Measurements from ENCODE around the gene TRIM2.
A peak's percentile ranks its signal among the peaks of the same experiment; 100 is the strongest.

Gene TRIM2

GRCh38 chr4:153238135-153238919 is 34.1 kb downstream of the TRIM2 start:
- Histone ChIP-seq H3K4me3 (ENCODE audit: low read length in 2 of 2) (no peak overlapping the region), H2BK12ac (ENCODE audit: low read length) (no peak overlapping the region), H2AK5ac (ENCODE audit: low read depth, low read length) (no peak overlapping the region), H3K4ac (ENCODE audit: low read length) (no peak overlapping the region), H3K27me3 (ENCODE audit: control insufficient read depth in 3 of 3, insufficient read depth in 3 of 3, low read depth in 1 of 3, low read length in 3 of 3) (no peaks in the 10 kb centered on the region), H4K91ac (ENCODE audit: low read depth, low read length, poor library complexity) (no peak overlapping the region), H3K27ac (replicated peaks; ENCODE audit: low read length) (no peak overlapping the region), H3K23ac (ENCODE audit: low read depth, low read length, poor library complexity) (no peak overlapping the region), H3K4me1 (ENCODE audit: control insufficient read depth in 2 of 2, insufficient read depth in 1 of 2, low read depth in 1 of 2, low read length in 2 of 2) (peaks cover 9 to 28% of the 10 kb centered on the region in 2 donors), H4K8ac (ENCODE audit: low read depth, low read length) (no peak overlapping the region), H3K4me2 (ENCODE audit: insufficient read depth, low read length, poor library complexity, severe bottlenecking) (no peak overlapping the region), H3K9me3 (replicated peaks in 1 of 2; ENCODE audit: control insufficient read depth in 2 of 2, insufficient read depth in 1 of 2, low read depth in 1 of 2, low read length in 2 of 2) (peaks cover 0 to 8% of the 10 kb centered on the region in 2 donors), H3K18ac (ENCODE audit: low read length) (no peak overlapping the region), H3K9ac (ENCODE audit: low read depth, low read length, poor library complexity) (no peak overlapping the region), H2AFZ (ENCODE audit: low read length) (no peak overlapping the region), H2BK120ac (ENCODE audit: low read depth, low read length) (no peak overlapping the region), H2BK5ac (ENCODE audit: low read length) (no peak overlapping the region), H2BK15ac (ENCODE audit: low read length) (no peak overlapping the region), H3K36me3 (replicated peaks in 1 of 2; ENCODE audit: control insufficient read depth in 2 of 2, insufficient read depth in 2 of 2, low read length in 2 of 2) (peaks cover 1 to 52% of the 10 kb centered on the region in 2 donors), H3K14ac (ENCODE audit: low read length) (no peak overlapping the region), H3K79me1 (ENCODE audit: low read depth, low read length) (no peaks in the 10 kb centered on the region)
- WGBS, 2 donors (ENCODE audit: extremely low coverage in 2 of 2, insufficient read length in 2 of 2, insufficient replicate concordance in 1 of 2) = no CpG with 5 or more reads among the region's 5 CpGs
- no peak for DNase-seq (ENCODE audit: low spot score)

- Histone ChIP-seq H3K4me3 (ENCODE audit: low read length in 2 of 2) (no peak overlapping the region), H3K9ac (ENCODE audit: low read depth, low read length, poor library complexity) (no peak overlapping the region), H3K4me2 (ENCODE audit: insufficient read depth, low read length, poor library complexity, severe bottlenecking) (no peak overlapping the region), H3K9me3 (replicated peaks in 1 of 2; ENCODE audit: control insufficient read depth in 2 of 2, insufficient read depth in 1 of 2, low read depth in 1 of 2, low read length in 2 of 2) (peaks cover 0 to 8% of the 10 kb centered on the region in 2 donors), H2AFZ (ENCODE audit: low read length) (no peak overlapping the region), H3K4me1 (ENCODE audit: control insufficient read depth in 2 of 2, insufficient read depth in 1 of 2, low read depth in 1 of 2, low read length in 2 of 2) (peaks cover 9 to 27% of the 10 kb centered on the region in 2 donors), H3K79me1 (ENCODE audit: low read depth, low read length) (no peaks in the 10 kb centered on the region), H3K27me3 (ENCODE audit: control insufficient read depth in 3 of 3, insufficient read depth in 3 of 3, low read depth in 1 of 3, low read length in 3 of 3) (no peaks in the 10 kb centered on the region), H2BK5ac (ENCODE audit: low read length) (no peak overlapping the region), H2BK120ac (ENCODE audit: low read depth, low read length) (no peak overlapping the region), H3K18ac (ENCODE audit: low read length) (no peak overlapping the region), H3K27ac (replicated peaks; ENCODE audit: low read length) (no peak overlapping the region), H3K23ac (ENCODE audit: low read depth, low read length, poor library complexity) (no peak overlapping the region), H2AK5ac (ENCODE audit: low read depth, low read length) (no peak overlapping the region), H3K4ac (ENCODE audit: low read length) (no peak overlapping the region), H4K91ac (ENCODE audit: low read depth, low read length, poor library complexity) (no peak overlapping the region), H2BK12ac (ENCODE audit: low read length) (no peak overlapping the region), H3K36me3 (replicated peaks in 1 of 2; ENCODE audit: control insufficient read depth in 2 of 2, insufficient read depth in 2 of 2, low read length in 2 of 2) (peaks cover 1 to 58% of the 10 kb centered on the region in 2 donors), H2BK15ac (ENCODE audit: low read length) (no peak overlapping the region), H4K8ac (ENCODE audit: low read depth, low read length) (no peak overlapping the region), H3K14ac (ENCODE audit: low read length) (no peak overlapping the region)
- no CpG with 5 or more reads among the region's 3 CpGs for WGBS, 2 donors (ENCODE audit: extremely low coverage in 2 of 2, insufficient read length in 2 of 2, insufficient replicate concordance in 1 of 2)
- no peak for DNase-seq (ENCODE audit: low spot score)
These were observed 35.2 kb downstream of the TRIM2 start for GRCh38 chr4:153239409-153239808.

DNA sequence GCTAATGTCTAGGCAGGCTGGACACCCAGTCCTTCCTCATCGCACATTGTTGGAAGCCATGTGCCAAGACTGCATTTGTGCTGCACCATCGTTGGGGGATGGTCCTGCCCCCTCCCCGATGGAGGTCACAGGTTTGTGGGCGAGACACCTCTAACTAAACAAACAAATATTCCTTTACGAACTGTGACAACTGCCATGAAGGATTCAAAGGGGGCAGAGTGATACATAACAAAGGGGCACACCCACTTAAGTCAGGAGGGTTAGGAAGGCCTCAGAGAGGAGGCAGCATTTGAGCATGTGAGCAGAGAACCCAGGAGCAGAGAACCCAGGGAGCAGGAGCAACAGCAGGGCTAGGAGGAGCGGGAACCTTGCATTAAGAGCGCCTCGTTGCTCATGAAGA is 37.1 kb downstream of the TRIM2 start:
- WGBS, 2 donors (ENCODE audit: extremely low coverage in 2 of 2, insufficient read length in 2 of 2, insufficient replicate concordance in 1 of 2) = no CpG with 5 or more reads among the region's 8 CpGs
- Histone ChIP-seq H4K91ac (ENCODE audit: low read depth, low read length, poor library complexity) (no peak overlapping the region), H3K18ac (ENCODE audit: low read length) (peak overlapping the region; percentile 5), H3K4me1 (ENCODE audit: control insufficient read depth in 2 of 2, insufficient read depth in 1 of 2, low read depth in 1 of 2, low read length in 2 of 2) (peaks cover 9 to 27% of the 10 kb centered on the region in 2 donors), H3K36me3 (replicated peaks in 1 of 2; ENCODE audit: control insufficient read depth in 2 of 2, insufficient read depth in 2 of 2, low read length in 2 of 2) (peaks cover 1 to 72% of the 10 kb centered on the region in 2 donors), H3K4me3 (ENCODE audit: low read length in 2 of 2) (no peak overlapping the region), H4K8ac (ENCODE audit: low read depth, low read length) (no peak overlapping the region), H2BK12ac (ENCODE audit: low read length) (no peak overlapping the region), H3K23ac (ENCODE audit: low read depth, low read length, poor library complexity) (no peak overlapping the region), H3K79me1 (ENCODE audit: low read depth, low read length) (no peaks in the 10 kb centered on the region), H3K27ac (replicated peaks; ENCODE audit: low read length) (no peak overlapping the region), H2AK5ac (ENCODE audit: low read depth, low read length) (no peak overlapping the region), H3K9me3 (replicated peaks in 1 of 2; ENCODE audit: control insufficient read depth in 2 of 2, insufficient read depth in 1 of 2, low read depth in 1 of 2, low read length in 2 of 2) (peaks cover 0 to 6% of the 10 kb centered on the region in 2 donors), H3K14ac (ENCODE audit: low read length) (no peak overlapping the region), H2BK15ac (ENCODE audit: low read length) (no peak overlapping the region), H2AFZ (ENCODE audit: low read length) (no peak overlapping the region), H3K4me2 (ENCODE audit: insufficient read depth, low read length, poor library complexity, severe bottlenecking) (no peak overlapping the region), H3K4ac (ENCODE audit: low read length) (no peak overlapping the region), H2BK120ac (ENCODE audit: low read depth, low read length) (no peak overlapping the region), H2BK5ac (ENCODE audit: low read length) (no peak overlapping the region), H3K9ac (ENCODE audit: low read depth, low read length, poor library complexity) (no peak overlapping the region), H3K27me3 (ENCODE audit: control insufficient read depth in 3 of 3, insufficient read depth in 3 of 3, low read depth in 1 of 3, low read length in 3 of 3) (no peaks in the 10 kb centered on the region)
- no peak for DNase-seq (ENCODE audit: low spot score)

GRCh38 chr4:153241970-153242838 is 38.0 kb downstream of the TRIM2 start:
- Histone ChIP-seq H2AFZ (ENCODE audit: low read length) (no peak overlapping the region), H3K27ac (replicated peaks; ENCODE audit: low read length) (no peak overlapping the region), H4K91ac (ENCODE audit: low read depth, low read length, poor library complexity) (no peak overlapping the region), H3K4ac (ENCODE audit: low read length) (no peak overlapping the region), H2AK5ac (ENCODE audit: low read depth, low read length) (no peak overlapping the region), H3K4me1 (ENCODE audit: control insufficient read depth in 2 of 2, insufficient read depth in 1 of 2, low read depth in 1 of 2, low read length in 2 of 2) (peaks cover 9 to 27% of the 10 kb centered on the region in 2 donors), H2BK120ac (ENCODE audit: low read depth, low read length) (no peak overlapping the region), H3K36me3 (replicated peaks in 1 of 2; ENCODE audit: control insufficient read depth in 2 of 2, insufficient read depth in 2 of 2, low read length in 2 of 2) (peaks cover 1 to 73% of the 10 kb centered on the region in 2 donors), H3K27me3 (ENCODE audit: control insufficient read depth in 3 of 3, insufficient read depth in 3 of 3, low read depth in 1 of 3, low read length in 3 of 3) (no peaks in the 10 kb centered on the region), H2BK15ac (ENCODE audit: low read length) (no peak overlapping the region), H3K79me1 (ENCODE audit: low read depth, low read length) (peaks cover 3% of the 10 kb centered on the region), H2BK12ac (ENCODE audit: low read length) (no peak overlapping the region), H3K14ac (ENCODE audit: low read length) (no peak overlapping the region), H2BK5ac (ENCODE audit: low read length) (no peak overlapping the region), H4K8ac (ENCODE audit: low read depth, low read length) (no peak overlapping the region), H3K23ac (ENCODE audit: low read depth, low read length, poor library complexity) (no peak overlapping the region), H3K9me3 (replicated peaks in 1 of 2; ENCODE audit: control insufficient read depth in 2 of 2, insufficient read depth in 1 of 2, low read depth in 1 of 2, low read length in 2 of 2) (peaks cover 0 to 2% of the 10 kb centered on the region in 2 donors), H3K9ac (ENCODE audit: low read depth, low read length, poor library complexity) (no peak overlapping the region), H3K18ac (ENCODE audit: low read length) (no peak overlapping the region), H3K4me2 (ENCODE audit: insufficient read depth, low read length, poor library complexity, severe bottlenecking) (no peak overlapping the region), H3K4me3 (ENCODE audit: low read length in 2 of 2) (no peak overlapping the region)
- DNase-seq (ENCODE audit: low spot score) = no peak
- WGBS, 2 donors (ENCODE audit: extremely low coverage in 2 of 2, insufficient read length in 2 of 2, insufficient replicate concordance in 1 of 2) = no CpG with 5 or more reads among the region's 13 CpGs
